Glutamatergic neuron (in vitro differentiated cells): ENCODE data around the gene RPS6KA2. TPM values are rescaled to one million over a fixed set of nuclear protein-coding genes. Genes with fewer than 3 reads are reported as not detected.

Experiments used
- DNase-seq: peaks from one replicate; pipeline ENCODE4 v3.0.0; 2022
- H3K27ac Mint-ChIP-seq: one replicate; pipeline ENCODE4 v1.8.0; 2020; ENCODE audit warnings: mild to moderate bottlenecking, mixed read lengths, inconsistent platforms; ENCODE audit not compliant: unreplicated experiment
- H3K27me3 Mint-ChIP-seq: one replicate; pipeline ENCODE4 v1.8.0; 2020; ENCODE audit warnings: mild to moderate bottlenecking, moderate library complexity, mixed read lengths, inconsistent platforms; ENCODE audit not compliant: unreplicated experiment
- H3K36me3 Mint-ChIP-seq: one replicate; pipeline ENCODE4 v1.8.0; 2020; ENCODE audit warnings: mild to moderate bottlenecking, mixed read lengths, inconsistent platforms; ENCODE audit not compliant: unreplicated experiment
- H3K4me1 Mint-ChIP-seq: one replicate; pipeline ENCODE4 v1.8.0; 2020; ENCODE audit warnings: mild to moderate bottlenecking, low read depth, mixed read lengths, inconsistent platforms; ENCODE audit not compliant: unreplicated experiment
- H3K4me3 Mint-ChIP-seq: one replicate; pipeline ENCODE4 v1.8.0; 2020; ENCODE audit warnings: mild to moderate bottlenecking, mixed read lengths, inconsistent platforms; ENCODE audit not compliant: unreplicated experiment
- H3K9me3 Mint-ChIP-seq: one replicate; pipeline ENCODE4 v1.8.0; 2020; ENCODE audit warnings: mild to moderate bottlenecking, moderate library complexity, mixed read lengths, inconsistent platforms; ENCODE audit not compliant: unreplicated experiment
- total RNA-seq: library from RNA; stranded (reverse); fragmentation: NEBNext Ultra II Directional; extraction: Animal tissue kit (Norgen Biotek cat#: 25700); gene quantifications from one replicate; pipeline ENCODE4 v1.2.1, GENCODE V29; 2021; ENCODE audit not compliant: unreplicated experiment
- TF ChIP-seq, protein P1 (sequence below): fragments of 200-600 bp; sonication (generic); IDR thresholded peaks from one replicate; pipeline ENCODE4 v1.5.0; 2021; ENCODE audit not compliant: partially characterized antibody, unreplicated experiment

Gene RPS6KA2
- total RNA-seq, 1 donor from 2014 or later, result 109 TPM

DNA sequence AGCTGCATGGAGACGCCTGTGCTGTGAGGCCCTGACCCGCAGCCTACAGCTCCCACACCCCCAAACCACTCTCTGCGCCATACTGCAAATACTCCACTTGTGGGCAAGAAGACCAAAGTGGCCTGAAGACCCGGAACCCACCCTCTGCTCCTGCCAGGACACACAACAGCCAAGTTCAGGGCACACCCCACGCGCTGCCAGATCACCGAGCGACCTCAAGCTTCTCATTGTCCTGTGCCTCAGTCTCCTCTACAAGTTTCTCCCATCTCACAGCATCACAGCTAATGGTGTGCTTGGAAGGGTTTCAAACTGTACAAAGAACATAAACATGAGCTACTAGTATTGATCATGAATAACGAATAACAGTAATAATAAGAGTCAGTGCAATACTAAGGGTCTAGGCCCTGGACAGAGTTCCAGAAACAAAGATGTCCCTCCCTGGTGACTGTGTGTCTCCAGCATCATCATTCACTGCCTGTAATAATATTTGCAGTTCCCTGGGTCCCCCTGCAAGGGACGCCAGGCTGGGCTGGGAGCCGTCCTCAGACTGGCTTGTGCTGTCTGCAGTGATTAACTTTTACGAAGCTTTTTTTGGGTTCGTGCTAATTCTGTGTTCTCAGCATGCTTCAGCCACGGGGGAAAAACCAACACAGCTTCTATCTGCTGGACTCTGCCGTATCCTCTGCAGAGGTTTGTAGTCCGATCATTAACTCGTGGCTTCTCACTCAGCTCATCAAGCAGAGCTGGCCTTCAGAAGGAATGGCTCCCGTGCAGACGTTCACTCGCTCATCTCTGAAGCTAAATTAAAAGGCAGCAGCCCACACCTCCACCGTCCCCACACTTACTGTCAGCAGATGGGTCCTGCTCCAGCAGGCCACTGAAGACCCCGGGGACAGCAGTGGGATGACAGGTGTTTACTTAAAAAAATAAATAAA, 162.7 kb downstream of the RPS6KA2 start:
- H3K27ac Mint-ChIP-seq, result peak overlapping the region; percentile 54

DNA sequence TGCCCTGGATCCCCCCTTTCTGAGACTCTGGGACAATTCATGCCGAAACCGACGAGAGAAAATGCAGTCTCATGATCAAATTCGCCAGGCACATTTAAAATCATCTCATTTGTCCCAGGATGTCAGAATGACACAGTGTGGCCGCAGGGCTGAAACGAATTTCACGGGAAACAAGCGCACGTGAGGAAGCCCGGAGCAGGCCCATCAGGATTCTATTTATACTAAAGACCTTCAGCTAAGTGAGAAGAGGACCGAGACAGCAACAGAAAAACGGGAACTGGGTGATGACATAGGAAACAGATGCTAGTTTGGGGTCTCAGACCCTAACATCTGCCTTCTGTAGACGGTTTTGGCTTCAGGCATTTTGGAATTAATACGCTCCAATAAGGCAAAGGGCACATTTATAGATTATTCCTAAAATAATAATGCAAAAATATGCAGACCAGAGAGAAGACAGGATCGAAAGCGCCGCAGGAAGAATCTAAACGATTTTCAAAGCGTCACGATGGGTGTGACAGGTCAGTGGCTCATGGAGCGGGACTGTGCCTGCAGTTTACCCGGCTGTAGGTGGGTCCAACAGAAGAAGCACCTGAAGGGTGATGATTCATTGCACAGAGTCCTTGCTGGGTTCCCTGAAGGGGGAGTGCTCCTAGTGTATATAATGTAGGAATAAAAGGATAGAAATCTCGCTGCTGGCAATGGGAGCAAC, 163.5 kb downstream of the RPS6KA2 start:
- DNase-seq, result peak; percentile 4
- Mint-ChIP-seq H3K27me3 (peaks cover 29% of the 10 kb centered on the region), H3K9me3 (peaks cover 22% of the 10 kb centered on the region), H3K4me3 (peak overlapping the region; percentile 43), H3K4me1 (peaks cover 62% of the 10 kb centered on the region), H3K27ac (peak overlapping the region; percentile 54), H3K36me3 (peaks cover 8% of the 10 kb centered on the region)
- TF ChIP-seq, protein P1, sequence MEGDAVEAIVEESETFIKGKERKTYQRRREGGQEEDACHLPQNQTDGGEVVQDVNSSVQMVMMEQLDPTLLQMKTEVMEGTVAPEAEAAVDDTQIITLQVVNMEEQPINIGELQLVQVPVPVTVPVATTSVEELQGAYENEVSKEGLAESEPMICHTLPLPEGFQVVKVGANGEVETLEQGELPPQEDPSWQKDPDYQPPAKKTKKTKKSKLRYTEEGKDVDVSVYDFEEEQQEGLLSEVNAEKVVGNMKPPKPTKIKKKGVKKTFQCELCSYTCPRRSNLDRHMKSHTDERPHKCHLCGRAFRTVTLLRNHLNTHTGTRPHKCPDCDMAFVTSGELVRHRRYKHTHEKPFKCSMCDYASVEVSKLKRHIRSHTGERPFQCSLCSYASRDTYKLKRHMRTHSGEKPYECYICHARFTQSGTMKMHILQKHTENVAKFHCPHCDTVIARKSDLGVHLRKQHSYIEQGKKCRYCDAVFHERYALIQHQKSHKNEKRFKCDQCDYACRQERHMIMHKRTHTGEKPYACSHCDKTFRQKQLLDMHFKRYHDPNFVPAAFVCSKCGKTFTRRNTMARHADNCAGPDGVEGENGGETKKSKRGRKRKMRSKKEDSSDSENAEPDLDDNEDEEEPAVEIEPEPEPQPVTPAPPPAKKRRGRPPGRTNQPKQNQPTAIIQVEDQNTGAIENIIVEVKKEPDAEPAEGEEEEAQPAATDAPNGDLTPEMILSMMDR, result no peak

More for the DNA sequence above, 162.7 kb downstream of the RPS6KA2 start:
- H3K9me3 Mint-ChIP-seq, result peaks cover 25% of the 10 kb centered on the region
- H3K4me1 Mint-ChIP-seq, result peaks cover 60% of the 10 kb centered on the region
- TF ChIP-seq, protein P1, result no peak
- H3K36me3 Mint-ChIP-seq, result peaks cover 1% of the 10 kb centered on the region
- peaks cover 31% of the 10 kb centered on the region for H3K27me3 Mint-ChIP-seq
- peak overlapping the region; percentile 34 for H3K4me3 Mint-ChIP-seq
- no peak for DNase-seq

DNA sequence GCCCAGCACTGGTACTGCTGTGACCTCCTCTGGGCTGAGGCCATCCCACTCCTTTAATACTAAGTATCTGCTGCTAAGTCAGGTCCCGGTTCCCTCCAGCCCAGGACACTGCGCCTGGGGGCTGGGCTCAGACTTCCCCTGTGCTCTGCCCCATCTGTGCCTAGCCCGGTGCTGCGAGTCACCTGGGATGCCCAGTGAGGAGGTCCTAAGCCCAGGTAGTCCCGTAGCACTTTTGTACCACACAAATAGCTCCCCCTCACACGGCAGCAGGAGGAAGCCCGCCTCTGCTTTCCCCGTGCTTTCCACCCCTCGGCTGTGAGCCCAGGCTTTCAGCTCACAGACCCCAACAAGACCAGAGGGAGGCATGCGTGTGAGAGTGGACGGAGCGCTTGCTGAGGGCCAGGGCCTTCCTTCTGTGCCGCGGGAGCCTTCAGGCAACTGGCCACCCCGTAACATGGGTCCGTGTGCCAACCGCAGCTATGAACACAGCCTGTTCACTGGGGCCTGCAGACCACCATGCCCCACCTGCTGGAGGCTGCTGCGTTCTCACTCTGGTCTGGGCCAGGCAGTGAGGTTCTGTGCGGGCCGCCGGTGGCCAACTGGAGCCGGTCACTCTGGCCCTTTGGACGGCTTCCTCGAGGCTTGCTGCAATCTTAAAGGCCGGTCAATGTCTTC, 164.5 kb downstream of the RPS6KA2 start:
- H3K27ac Mint-ChIP-seq, result peak overlapping the region; percentile 48
- H3K36me3 Mint-ChIP-seq, result peaks cover 17% of the 10 kb centered on the region
- peak overlapping the region; percentile 43 for H3K4me3 Mint-ChIP-seq
- TF ChIP-seq, protein P1, result no peak
- peaks cover 54% of the 10 kb centered on the region for H3K4me1 Mint-ChIP-seq
- H3K9me3 Mint-ChIP-seq, result peaks cover 22% of the 10 kb centered on the region
- peak; percentile 17 for DNase-seq
- peaks cover 25% of the 10 kb centered on the region for H3K27me3 Mint-ChIP-seq

DNA sequence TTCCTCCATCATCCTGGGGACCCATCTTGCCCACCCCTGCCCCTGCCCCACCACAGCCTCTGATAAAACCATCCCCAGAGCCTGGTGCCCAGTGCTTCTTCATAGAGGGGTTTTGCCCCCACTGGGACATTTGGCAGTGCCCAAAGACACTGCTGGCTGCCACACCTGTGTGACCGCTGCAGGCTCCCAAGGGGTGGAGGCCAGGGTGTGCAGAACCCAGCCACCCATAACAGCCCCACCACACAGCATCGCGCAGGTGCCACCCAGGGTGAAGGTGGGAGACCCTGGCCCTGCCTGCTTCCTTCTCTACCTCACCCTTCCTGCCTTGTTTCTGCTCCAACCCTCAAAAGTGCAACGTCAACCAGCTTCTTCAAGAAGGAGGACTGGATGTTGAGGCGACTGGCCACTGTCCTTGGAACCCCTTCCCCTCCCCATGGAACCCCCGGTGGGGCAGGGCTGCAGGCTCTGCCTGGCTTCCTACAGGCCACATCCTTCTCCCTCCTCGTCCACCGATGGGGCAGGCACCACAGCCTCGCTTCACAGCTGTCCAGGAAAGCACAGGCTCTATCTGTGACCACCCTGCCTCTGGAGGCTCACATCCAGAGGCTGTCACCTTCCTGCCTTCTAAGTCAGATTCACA, 165.1 kb downstream of the RPS6KA2 start:
- Mint-ChIP-seq H3K4me3 (no peak overlapping the region), H3K27ac (no peak overlapping the region), H3K9me3 (peaks cover 16% of the 10 kb centered on the region)

More for the DNA sequence above, 165.1 kb downstream of the RPS6KA2 start:
- Mint-ChIP-seq H3K27me3 (peaks cover 20% of the 10 kb centered on the region), H3K4me1 (peaks cover 48% of the 10 kb centered on the region), H3K36me3 (peaks cover 19% of the 10 kb centered on the region)
- TF ChIP-seq, protein P1, result no peak
- peak; percentile 10 for DNase-seq
